GM23338 (cell line): ENCODE measurements around the gene KRT38. TPM values are rescaled to one million over a fixed set of nuclear protein-coding genes. Genes with fewer than 3 reads are reported as not detected.

Experiments used
- ATAC-seq: fragments of 200-7000 bp; cut with Tn5 transposase; 3 replicates; pipeline ENCODE4 v1.9.1; 2020
- DNase-seq: peaks from one replicate; pipeline ENCODE4 v3.0.0-alpha.2; 2015; ENCODE audit warnings: low spot score
- H2AFZ ChIP-seq: fragments of 200-600 bp; sonication (generic); 2 replicates; pipeline ENCODE4 v1.8.0; 2016; ENCODE audit warnings: antibody characterized with exemption, mild to moderate bottlenecking, moderate library complexity
- H3F3A ChIP-seq: fragments of 200-600 bp; sonication (generic); replicated peaks from 2 replicates; pipeline ENCODE4 v1.8.0; 2017; ENCODE audit warnings: antibody characterized with exemption, mixed run types, low read depth
- H3K27ac ChIP-seq: fragments of 200-600 bp; sonication (generic); 2 replicates; pipeline ENCODE4 v1.6.1; 2016; ENCODE audit warnings: low read depth
- H3K27me3 ChIP-seq: fragments of 200-600 bp; sonication (generic); 2 replicates; pipeline ENCODE4 v1.8.0; 2016; ENCODE audit warnings: mild to moderate bottlenecking, mixed run types, moderate library complexity; ENCODE audit not compliant: insufficient read depth
- H3K36me3 ChIP-seq: fragments of 200-600 bp; sonication (generic); 2 replicates; pipeline ENCODE4 v1.8.0; 2016; ENCODE audit warnings: mild to moderate bottlenecking; ENCODE audit not compliant: insufficient read depth
- H3K4me1 ChIP-seq: fragments of 200-600 bp; sonication (generic); 2 replicates; pipeline ENCODE4 v1.8.0; 2016; ENCODE audit warnings: mild to moderate bottlenecking, moderate library complexity; ENCODE audit not compliant: insufficient read depth
- H3K4me2 ChIP-seq: fragments of 200-600 bp; sonication (generic); 2 replicates; pipeline ENCODE4 v1.7.1; 2017; ENCODE audit warnings: mixed run types
- H3K4me3 ChIP-seq: fragments of 200-600 bp; sonication (generic); 2 replicates; pipeline ENCODE4 v1.6.1; 2016; ENCODE audit warnings: mixed run types
- H3K79me2 ChIP-seq: fragments of 200-600 bp; sonication (generic); replicated peaks from 2 replicates; pipeline ENCODE4 v1.8.0; 2017; ENCODE audit warnings: mild to moderate bottlenecking; ENCODE audit not compliant: insufficient read depth
- H3K9me2 ChIP-seq: fragments of 200-600 bp; sonication (generic); 2 replicates; pipeline ENCODE4 v1.8.0; 2017; ENCODE audit not compliant: insufficient read depth
- H4K20me1 ChIP-seq: fragments of 200-600 bp; sonication (generic); replicated peaks from 2 replicates; pipeline ENCODE4 v1.8.0; 2017; ENCODE audit warnings: mild to moderate bottlenecking; ENCODE audit not compliant: insufficient read depth
- H3K27ac Mint-ChIP-seq: 2 replicates; pipeline ENCODE4 v1.8.0; 2020; ENCODE audit warnings: inconsistent platforms, mild to moderate bottlenecking, moderate library complexity, mixed read lengths
- H3K27me3 Mint-ChIP-seq: 3 replicates; pipeline ENCODE4 v1.8.0; 2022; ENCODE audit warnings: low read depth, mild to moderate bottlenecking, moderate library complexity, mixed read lengths, inconsistent platforms; ENCODE audit not compliant: insufficient read depth, poor library complexity
- H3K36me3 Mint-ChIP-seq: 3 replicates; pipeline ENCODE4 v1.8.0; 2021; ENCODE audit warnings: low read depth, mild to moderate bottlenecking, inconsistent platforms, moderate library complexity, mixed read lengths
- H3K4me1 Mint-ChIP-seq: 3 replicates; pipeline ENCODE4 v1.8.0; 2020; ENCODE audit warnings: mild to moderate bottlenecking, inconsistent platforms, mixed read lengths
- H3K4me3 Mint-ChIP-seq: 3 replicates; pipeline ENCODE4 v1.8.0; 2021; ENCODE audit warnings: moderate library complexity, mild to moderate bottlenecking, inconsistent platforms, mixed read lengths
- H3K9me3 Mint-ChIP-seq: 3 replicates; pipeline ENCODE4 v1.8.0; 2020; ENCODE audit warnings: moderate library complexity, mild to moderate bottlenecking, inconsistent platforms, mixed read lengths
- CREB1 ChIP-seq: fragments of 250-450 bp; sonication (Bioruptor Pico); IDR thresholded peaks from 2 replicates; pipeline ENCODE4 v1.5.0; 2020; ENCODE audit warnings: low read depth, mild to moderate bottlenecking, moderate library complexity
- ETS1 ChIP-seq: IDR thresholded peaks from 2 replicates; pipeline ENCODE4 v1.6.1; 2016; ENCODE audit warnings: antibody characterized with exemption
- EZH2 ChIP-seq: fragments of 200-600 bp; sonication (generic); IDR thresholded peaks from one replicate; pipeline ENCODE4 v1.8.0; 2017; ENCODE audit warnings: antibody characterized with exemption, mild to moderate bottlenecking, low read depth; ENCODE audit not compliant: unreplicated experiment
- EZH2phosphoT487 ChIP-seq: fragments of 200-600 bp; sonication (generic); IDR thresholded peaks from one replicate; pipeline ENCODE4 v1.8.1; 2018; ENCODE audit warnings: antibody characterized with exemption; ENCODE audit not compliant: unreplicated experiment
- JUNB ChIP-seq: IDR thresholded peaks from one replicate; pipeline ENCODE4 v1.6.1; 2016; ENCODE audit warnings: antibody characterized with exemption; ENCODE audit not compliant: unreplicated experiment
- NANOG ChIP-seq: IDR thresholded peaks from 2 replicates; pipeline ENCODE4 v1.6.1; 2016; ENCODE audit warnings: antibody characterized with exemption, borderline replicate concordance
- POLR2AphosphoS5 ChIP-seq: IDR thresholded peaks from 2 replicates; pipeline ENCODE4 v1.6.1; 2016; ENCODE audit warnings: antibody characterized with exemption, low read depth
- STAT1 ChIP-seq: IDR thresholded peaks from one replicate; pipeline ENCODE4 v1.6.1; 2016; ENCODE audit warnings: antibody characterized with exemption; ENCODE audit not compliant: unreplicated experiment
- ZNF114 ChIP-seq: fragments of 250-450 bp; sonication (Bioruptor Pico); IDR thresholded peaks from 2 replicates; pipeline ENCODE4 v1.5.0; 2020; ENCODE audit warnings: mild to moderate bottlenecking, moderate library complexity
- ZNF331 ChIP-seq: fragments of 250-450 bp; sonication (Bioruptor Pico); IDR thresholded peaks from 2 replicates; pipeline ENCODE4 v1.5.0; 2020; ENCODE audit warnings: low read depth, mild to moderate bottlenecking, moderate library complexity
- polyA plus RNA-seq: library from polyadenylated mRNA; unstranded; fragments of >200 nt; fragmentation: Nextera tagmentation; extraction: Ambion mirVana; gene quantifications from 2 replicates; pipeline ENCODE4 v1.2.1, GENCODE V29; 2016
- total RNA-seq: library from RNA; depleted of rRNA; stranded (reverse); fragments of >200 nt; shearing (Covaris generic); gene quantifications from 2 replicates; pipeline ENCODE4 v1.2.3, GENCODE V29; 2014
- TF ChIP-seq, protein P1 (sequence below), 2 experiments: fragments of 200-600 bp in 1 of 2; sonication (generic) in 1 of 2; conservative IDR thresholded peaks; 2 replicates each; pipeline versions ENCODE4 v1.5.1 to v1.6.1; 2016 to 2017; ENCODE audit warnings: antibody characterized with exemption in 2 of 2, low read depth in 2 of 2, mild to moderate bottlenecking in 2 of 2, moderate library complexity in 1 of 2
- TF ChIP-seq, protein P2 (sequence below): IDR thresholded peaks from one replicate; pipeline ENCODE4 v1.6.1; 2018; ENCODE audit warnings: antibody characterized with exemption; ENCODE audit not compliant: unreplicated experiment

Gene KRT38
- total and polyA plus RNA-seq, 2 experiments from 2014 or later = not detected

DNA sequence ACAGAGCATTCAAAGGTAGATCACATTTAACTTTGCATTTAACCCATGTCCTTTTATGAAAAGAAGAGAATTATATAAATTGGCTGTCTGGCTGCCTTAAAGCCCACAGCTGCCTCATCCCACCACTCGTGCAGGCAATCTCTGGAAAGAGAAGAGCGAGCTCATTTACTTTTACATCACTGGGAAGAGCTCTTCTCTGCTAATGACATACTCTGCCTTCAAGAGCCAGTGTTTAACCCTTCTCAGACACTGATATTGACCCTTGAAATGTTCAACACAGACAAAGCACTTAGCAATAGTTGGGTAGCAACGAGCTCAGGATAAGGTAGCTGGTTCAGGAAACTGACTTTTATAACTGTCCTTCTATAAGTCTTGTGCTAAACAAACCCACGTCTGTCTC, 6.8 kb downstream of the KRT38 start (continued):
- TF ChIP-seq, protein P1, sequence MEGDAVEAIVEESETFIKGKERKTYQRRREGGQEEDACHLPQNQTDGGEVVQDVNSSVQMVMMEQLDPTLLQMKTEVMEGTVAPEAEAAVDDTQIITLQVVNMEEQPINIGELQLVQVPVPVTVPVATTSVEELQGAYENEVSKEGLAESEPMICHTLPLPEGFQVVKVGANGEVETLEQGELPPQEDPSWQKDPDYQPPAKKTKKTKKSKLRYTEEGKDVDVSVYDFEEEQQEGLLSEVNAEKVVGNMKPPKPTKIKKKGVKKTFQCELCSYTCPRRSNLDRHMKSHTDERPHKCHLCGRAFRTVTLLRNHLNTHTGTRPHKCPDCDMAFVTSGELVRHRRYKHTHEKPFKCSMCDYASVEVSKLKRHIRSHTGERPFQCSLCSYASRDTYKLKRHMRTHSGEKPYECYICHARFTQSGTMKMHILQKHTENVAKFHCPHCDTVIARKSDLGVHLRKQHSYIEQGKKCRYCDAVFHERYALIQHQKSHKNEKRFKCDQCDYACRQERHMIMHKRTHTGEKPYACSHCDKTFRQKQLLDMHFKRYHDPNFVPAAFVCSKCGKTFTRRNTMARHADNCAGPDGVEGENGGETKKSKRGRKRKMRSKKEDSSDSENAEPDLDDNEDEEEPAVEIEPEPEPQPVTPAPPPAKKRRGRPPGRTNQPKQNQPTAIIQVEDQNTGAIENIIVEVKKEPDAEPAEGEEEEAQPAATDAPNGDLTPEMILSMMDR (conservative IDR thresholded peaks at IDR 0.05; ENCODE audit: low read depth in 2 of 2) = no peak
- TF ChIP-seq STAT1 (no peak), ZNF114 (CRISPR knock-in tag) (no peak), NANOG (no peak), JUNB (no peak), EZH2phosphoT487 (no peak), ETS1 (no peak), POLR2AphosphoS5 (no peak)
- TF ChIP-seq, protein P2, sequence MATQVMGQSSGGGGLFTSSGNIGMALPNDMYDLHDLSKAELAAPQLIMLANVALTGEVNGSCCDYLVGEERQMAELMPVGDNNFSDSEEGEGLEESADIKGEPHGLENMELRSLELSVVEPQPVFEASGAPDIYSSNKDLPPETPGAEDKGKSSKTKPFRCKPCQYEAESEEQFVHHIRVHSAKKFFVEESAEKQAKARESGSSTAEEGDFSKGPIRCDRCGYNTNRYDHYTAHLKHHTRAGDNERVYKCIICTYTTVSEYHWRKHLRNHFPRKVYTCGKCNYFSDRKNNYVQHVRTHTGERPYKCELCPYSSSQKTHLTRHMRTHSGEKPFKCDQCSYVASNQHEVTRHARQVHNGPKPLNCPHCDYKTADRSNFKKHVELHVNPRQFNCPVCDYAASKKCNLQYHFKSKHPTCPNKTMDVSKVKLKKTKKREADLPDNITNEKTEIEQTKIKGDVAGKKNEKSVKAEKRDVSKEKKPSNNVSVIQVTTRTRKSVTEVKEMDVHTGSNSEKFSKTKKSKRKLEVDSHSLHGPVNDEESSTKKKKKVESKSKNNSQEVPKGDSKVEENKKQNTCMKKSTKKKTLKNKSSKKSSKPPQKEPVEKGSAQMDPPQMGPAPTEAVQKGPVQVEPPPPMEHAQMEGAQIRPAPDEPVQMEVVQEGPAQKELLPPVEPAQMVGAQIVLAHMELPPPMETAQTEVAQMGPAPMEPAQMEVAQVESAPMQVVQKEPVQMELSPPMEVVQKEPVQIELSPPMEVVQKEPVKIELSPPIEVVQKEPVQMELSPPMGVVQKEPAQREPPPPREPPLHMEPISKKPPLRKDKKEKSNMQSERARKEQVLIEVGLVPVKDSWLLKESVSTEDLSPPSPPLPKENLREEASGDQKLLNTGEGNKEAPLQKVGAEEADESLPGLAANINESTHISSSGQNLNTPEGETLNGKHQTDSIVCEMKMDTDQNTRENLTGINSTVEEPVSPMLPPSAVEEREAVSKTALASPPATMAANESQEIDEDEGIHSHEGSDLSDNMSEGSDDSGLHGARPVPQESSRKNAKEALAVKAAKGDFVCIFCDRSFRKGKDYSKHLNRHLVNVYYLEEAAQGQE = no peak

DNA sequence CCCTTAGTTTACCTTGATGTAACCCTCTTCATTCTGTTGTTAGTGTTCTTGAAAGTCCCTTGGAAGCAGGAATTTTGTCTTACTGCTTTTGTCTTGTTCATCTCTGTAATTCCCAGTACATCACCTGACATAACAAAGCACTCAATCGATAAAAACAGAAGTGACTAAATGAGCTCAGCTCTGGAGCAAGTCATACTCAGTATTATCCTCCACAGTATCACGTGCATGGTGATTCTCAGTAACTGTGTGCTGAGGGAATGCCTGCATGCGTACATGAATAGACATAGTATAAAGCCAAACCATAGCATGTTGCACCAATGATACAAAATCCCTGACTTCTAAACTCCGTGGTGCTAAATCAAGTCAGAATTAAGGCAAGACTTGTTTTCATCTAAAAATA, 7.2 kb downstream of the KRT38 start:
- H3K36me3 ChIP-seq = no peaks in the 10 kb centered on the region; the same call in 1 of the 2 replicates
- Mint-ChIP-seq H3K4me3 (no peak overlapping the region), H3K27me3 (peaks cover 3% of the 10 kb centered on the region), H3K27ac (no peak overlapping the region), H3K4me1 (peaks cover 4% of the 10 kb centered on the region; the same call in 2 of the 3 replicates), H3K9me3 (no peaks in the 10 kb centered on the region), H3K36me3 (no peaks in the 10 kb centered on the region)
- H3K79me2 ChIP-seq = no peaks in the 10 kb centered on the region
- no peaks in the 10 kb centered on the region for H3F3A ChIP-seq
- H3K27me3 ChIP-seq = no peaks in the 10 kb centered on the region
- H3K4me1 ChIP-seq = peaks cover 4% of the 10 kb centered on the region; the same call in 1 of the 2 replicates
- no peaks in the 10 kb centered on the region for H3K9me2 ChIP-seq
- no peak overlapping the region for H2AFZ ChIP-seq
- no peak overlapping the region for H3K27ac ChIP-seq
- no peak overlapping the region for H3K4me3 ChIP-seq
- H4K20me1 ChIP-seq = no peaks in the 10 kb centered on the region
- ATAC-seq = no peak
- H3K4me2 ChIP-seq = no peak overlapping the region
- DNase-seq = no peak
- no peak for TF ChIP-seq STAT1
- TF ChIP-seq EZH2phosphoT487 = no peak
- TF ChIP-seq CREB1 (CRISPR knock-in tag) = no peak
- no peak for TF ChIP-seq NANOG
- TF ChIP-seq EZH2 = no peak
- no peak for TF ChIP-seq JUNB
- TF ChIP-seq ETS1 = no peak
- TF ChIP-seq ZNF114 (CRISPR knock-in tag) = no peak
- no peak for TF ChIP-seq POLR2AphosphoS5
- TF ChIP-seq, protein P2 = no peak
- TF ChIP-seq ZNF331 (CRISPR knock-in tag) = no peak
